WTC11 (cell line): ENCODE measurements around the gene LPP.

Source experiments
- CTCF ChIP-seq: fragments of 200-600 bp; IDR thresholded peaks from 2 replicates; pipeline ENCODE4 v1.8.0; 2022; ENCODE audit warnings: antibody characterized with exemption
- JUN ChIP-seq: sonication (generic); formaldehyde crosslinking; IDR thresholded peaks from 2 replicates; pipeline ENCODE4 v1.8.0; 2023; ENCODE audit warnings: mild to moderate bottlenecking, missing genetic modification reagents
- ZBTB43 ChIP-seq: sonication (generic); formaldehyde crosslinking; IDR thresholded peaks from 2 replicates; pipeline ENCODE4 v1.8.1; 2023; ENCODE audit warnings: mild to moderate bottlenecking, missing genetic modification reagents
- ZMAT4 ChIP-seq: fragments of 250-450 bp; sonication (Bioruptor Pico); IDR thresholded peaks from 2 replicates; pipeline ENCODE4 v1.9.0; 2021; ENCODE audit warnings: mild to moderate bottlenecking
- ZNF416 ChIP-seq: fragments of 250-450 bp; sonication (Bioruptor Pico); IDR thresholded peaks from 2 replicates; pipeline ENCODE4 v1.9.0; 2021; ENCODE audit warnings: mild to moderate bottlenecking, inconsistent platforms

- no peak for TF ChIP-seq CTCF
- TF ChIP-seq ZNF416 (CRISPR knock-in tag), result no peak
- no peak for TF ChIP-seq JUN
- no peak for TF ChIP-seq ZMAT4 (CRISPR knock-in tag)
- no peak for TF ChIP-seq ZBTB43
These were observed 553.7 kb downstream of the LPP start for GRCh38 chr3:188707381-188708288.
